Measurements from ENCODE around the gene GPR15. TPM values are rescaled to one million over a fixed set of nuclear protein-coding genes. Genes with fewer than 3 reads are reported as not detected.

GPR15 gene
- total RNA-seq, 4 donors from 2014 or later = not detected

DNA sequence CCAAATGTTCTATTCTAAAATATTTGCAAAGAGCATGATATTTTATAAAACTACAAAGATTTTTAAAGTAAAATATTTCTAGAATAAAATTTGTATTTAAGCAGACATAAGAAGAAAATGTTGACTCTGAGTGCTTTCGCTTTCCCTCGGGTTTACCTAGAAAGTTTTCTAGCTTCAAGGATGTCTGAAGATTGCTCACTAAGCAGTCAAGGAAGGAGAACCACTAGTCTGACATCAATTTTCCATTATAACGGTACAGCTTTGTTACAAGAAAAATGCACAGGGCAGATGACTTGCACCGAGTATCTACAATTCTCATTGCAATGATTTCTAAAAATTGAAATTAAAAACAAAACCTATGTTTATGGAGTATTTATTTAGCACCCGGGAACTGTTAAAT, 14.2 kb downstream of the GPR15 start:
- no peak overlapping the region for H3K27ac ChIP-seq
- intact Hi-C loops (cut with DNase I; ENCODE audit: low total_unique reads) = no loop called here
- H3K36me3 ChIP-seq = no peaks in the 10 kb centered on the region
- TF ChIP-seq, protein P1, sequence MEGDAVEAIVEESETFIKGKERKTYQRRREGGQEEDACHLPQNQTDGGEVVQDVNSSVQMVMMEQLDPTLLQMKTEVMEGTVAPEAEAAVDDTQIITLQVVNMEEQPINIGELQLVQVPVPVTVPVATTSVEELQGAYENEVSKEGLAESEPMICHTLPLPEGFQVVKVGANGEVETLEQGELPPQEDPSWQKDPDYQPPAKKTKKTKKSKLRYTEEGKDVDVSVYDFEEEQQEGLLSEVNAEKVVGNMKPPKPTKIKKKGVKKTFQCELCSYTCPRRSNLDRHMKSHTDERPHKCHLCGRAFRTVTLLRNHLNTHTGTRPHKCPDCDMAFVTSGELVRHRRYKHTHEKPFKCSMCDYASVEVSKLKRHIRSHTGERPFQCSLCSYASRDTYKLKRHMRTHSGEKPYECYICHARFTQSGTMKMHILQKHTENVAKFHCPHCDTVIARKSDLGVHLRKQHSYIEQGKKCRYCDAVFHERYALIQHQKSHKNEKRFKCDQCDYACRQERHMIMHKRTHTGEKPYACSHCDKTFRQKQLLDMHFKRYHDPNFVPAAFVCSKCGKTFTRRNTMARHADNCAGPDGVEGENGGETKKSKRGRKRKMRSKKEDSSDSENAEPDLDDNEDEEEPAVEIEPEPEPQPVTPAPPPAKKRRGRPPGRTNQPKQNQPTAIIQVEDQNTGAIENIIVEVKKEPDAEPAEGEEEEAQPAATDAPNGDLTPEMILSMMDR (IDR thresholded peaks at IDR 0.05) = no peak
- no peak for TF ChIP-seq POLR2A (IDR thresholded peaks at IDR 0.05)
- no peak overlapping the region for H3K4me3 ChIP-seq
- DNase-seq = no peak
- H3K9me3 ChIP-seq = no peaks in the 10 kb centered on the region
- H3K27me3 ChIP-seq = no peaks in the 10 kb centered on the region
- no peaks in the 10 kb centered on the region for H3K4me1 ChIP-seq

DNA sequence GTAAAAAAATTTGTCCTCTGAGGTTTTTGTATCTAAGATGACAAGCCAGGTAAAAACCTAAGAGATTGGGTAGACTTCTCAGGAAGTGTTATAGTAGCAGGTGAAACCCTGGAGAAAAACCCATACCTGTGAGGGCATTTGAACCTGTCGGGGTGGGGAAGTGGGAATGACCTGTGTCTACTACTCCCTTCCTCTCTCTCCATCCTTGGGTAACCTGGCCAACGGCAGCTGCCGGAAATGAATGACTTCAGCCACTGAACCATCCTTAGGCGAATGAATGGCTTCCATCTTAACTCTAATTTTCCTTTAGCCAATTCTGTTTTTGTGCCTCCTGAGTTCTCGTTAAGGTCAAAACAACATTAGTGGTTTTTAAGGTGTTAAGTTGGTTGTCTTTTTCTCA, 16.8 kb downstream of the GPR15 start:
- no peak for DNase-seq
- Histone ChIP-seq H3K27ac (no peak overlapping the region), H3K9me3 (no peaks in the 10 kb centered on the region), H3K27me3 (no peaks in the 10 kb centered on the region), H3K36me3 (no peaks in the 10 kb centered on the region), H3K4me3 (no peak overlapping the region), H3K4me1 (no peaks in the 10 kb centered on the region)
- intact Hi-C loops (cut with DNase I; ENCODE audit: low total_unique reads) = no loop called here
- no peak for TF ChIP-seq POLR2A (IDR thresholded peaks at IDR 0.05)
- TF ChIP-seq, protein P1 (IDR thresholded peaks at IDR 0.05) = no peak

DNA sequence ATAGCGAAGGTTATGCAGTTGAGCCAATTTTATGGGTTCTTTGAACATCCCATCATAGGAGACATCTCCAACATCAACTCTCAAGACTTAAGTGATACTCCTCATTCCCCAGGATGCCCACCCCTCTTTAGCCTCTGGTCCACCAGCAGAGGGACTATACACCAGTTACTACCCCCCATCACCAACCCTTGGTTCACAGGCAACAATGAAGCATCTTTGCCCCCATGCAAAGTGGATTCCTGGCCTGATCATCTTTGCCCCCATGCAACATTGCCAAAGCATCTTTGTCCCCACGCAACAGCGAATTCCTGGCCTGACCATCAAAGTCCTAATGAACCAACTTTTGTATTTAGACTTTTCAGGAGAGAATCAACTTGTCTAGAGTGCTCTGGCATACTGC, 19.1 kb downstream of the GPR15 start:
- Histone ChIP-seq H3K4me3 (no peak overlapping the region), H3K36me3 (no peaks in the 10 kb centered on the region), H3K9me3 (no peaks in the 10 kb centered on the region), H3K4me1 (no peaks in the 10 kb centered on the region), H3K27me3 (no peaks in the 10 kb centered on the region), H3K27ac (no peak overlapping the region)
- DNase-seq = no peak
- intact Hi-C loops (cut with DNase I; ENCODE audit: low total_unique reads) = no loop called here
- TF ChIP-seq POLR2A (IDR thresholded peaks at IDR 0.05) = no peak
- TF ChIP-seq, protein P1 (IDR thresholded peaks at IDR 0.05) = no peak

DNA sequence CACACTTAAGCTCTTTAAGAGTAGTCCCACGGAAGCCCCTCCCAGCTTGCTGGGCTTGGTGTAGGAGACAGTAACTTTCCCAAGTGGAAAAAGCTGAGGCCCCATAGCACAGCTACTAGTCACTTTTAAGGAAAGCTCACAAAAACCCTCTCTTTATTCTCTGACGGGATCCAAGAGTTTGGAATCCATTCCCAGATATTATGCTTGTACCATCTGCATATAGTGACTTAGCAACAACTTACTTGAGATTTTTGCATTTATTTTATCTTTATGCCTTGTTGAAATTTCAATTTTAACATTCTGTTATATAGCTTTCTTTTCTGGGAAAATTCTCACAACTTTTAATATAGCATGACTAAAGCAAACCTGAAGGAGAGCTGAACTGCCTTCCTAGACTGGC, 19.5 kb downstream of the GPR15 start:
- no peak for TF ChIP-seq POLR2A (IDR thresholded peaks at IDR 0.05)
- intact Hi-C loops (cut with DNase I; ENCODE audit: low total_unique reads) = no loop called here
- Histone ChIP-seq H3K27ac (no peak overlapping the region), H3K4me1 (no peaks in the 10 kb centered on the region), H3K36me3 (no peaks in the 10 kb centered on the region), H3K9me3 (no peaks in the 10 kb centered on the region), H3K27me3 (no peaks in the 10 kb centered on the region), H3K4me3 (no peak overlapping the region)
- no peak for DNase-seq

DNA sequence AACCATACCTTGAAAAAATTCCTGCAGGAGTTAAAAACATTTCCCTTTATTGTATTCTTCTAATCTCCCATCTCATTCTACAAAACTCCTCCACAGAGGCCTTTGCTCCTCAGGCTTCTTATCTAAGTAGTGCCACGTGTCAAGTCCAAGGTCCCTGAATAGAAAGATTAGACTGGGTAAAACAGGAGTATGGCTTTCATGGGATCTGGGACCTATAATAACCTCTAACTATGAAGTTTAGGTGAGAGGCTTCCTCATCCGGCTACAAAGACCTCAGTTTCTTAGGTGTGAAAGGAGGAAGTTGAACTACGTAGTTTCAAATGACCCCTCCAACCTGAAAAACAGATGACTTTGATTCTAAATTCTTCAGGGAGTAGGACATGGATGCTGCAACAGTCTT, 20.0 kb downstream of the GPR15 start:
- H3K4me3 ChIP-seq = no peak overlapping the region
- no peaks in the 10 kb centered on the region for H3K9me3 ChIP-seq
- H3K27ac ChIP-seq = no peak overlapping the region
- no peaks in the 10 kb centered on the region for H3K4me1 ChIP-seq
- TF ChIP-seq, protein P1 (IDR thresholded peaks at IDR 0.05) = no peak
- TF ChIP-seq POLR2A (IDR thresholded peaks at IDR 0.05) = no peak
- intact Hi-C loops (cut with DNase I; ENCODE audit: low total_unique reads) = no loop called here
- no peak for DNase-seq
- H3K27me3 ChIP-seq = no peaks in the 10 kb centered on the region
- H3K36me3 ChIP-seq = no peaks in the 10 kb centered on the region
